SHP77 treated with DMSO at 0.1 percent for 48 hours (cell line): Measurements from ENCODE around the gene UBE3A.
"Not testable (repeated sequence)": the region's sequence is repeated elsewhere in the genome, so short reads cannot be mapped to it uniquely, and the experiment has no call there.

Experiments
- DNase-seq: peaks from one replicate; lab custom pipeline; 2025; lab: John Stamatoyannopoulos, UW

The UBE3A gene

GRCh38 chr15:25438601-25439368 lies at the start of gene UBE3A:
TSS of gene UBE3A (minus strand) at chr15:25439024. CDS start at chr15:25409107, 29,917 bp downstream.
- peak; percentile 75 for DNase-seq

- no peak for DNase-seq
Measured at GRCh38 chr15:25487226-25487884, 48.5 kb upstream of the UBE3A start.

- DNase-seq = no peak
Measured at GRCh38 chr15:25486051-25486450, 47.2 kb upstream of the UBE3A start.

- DNase-seq = no peak
Measured at GRCh38 chr15:25481208-25481859, 42.5 kb upstream of the UBE3A start.

GRCh38 chr15:25478313-25478712 lies 39.5 kb upstream of the UBE3A start:
- no peak for DNase-seq

- DNase-seq = no peak
Measured at GRCh38 chr15:25477816-25478215, 39.0 kb upstream of the UBE3A start.

- DNase-seq = no peak
Measured at GRCh38 chr15:25474251-25474650, 35.4 kb upstream of the UBE3A start.

- DNase-seq = no peak
Measured at GRCh38 chr15:25470230-25470629, 31.4 kb upstream of the UBE3A start.

GRCh38 chr15:25469377-25469776 lies 30.6 kb upstream of the UBE3A start:
- DNase-seq = no peak

GRCh38 chr15:25468611-25469010 lies 29.8 kb upstream of the UBE3A start:
- DNase-seq = no peak

GRCh38 chr15:25465835-25466234 lies 27.0 kb upstream of the UBE3A start:
- DNase-seq = no peak

GRCh38 chr15:25464784-25465183 lies 26.0 kb upstream of the UBE3A start:
- no peak for DNase-seq

GRCh38 chr15:25464383-25464782 lies 25.6 kb upstream of the UBE3A start:
- DNase-seq = no peak

GRCh38 chr15:25456196-25456595 lies 17.4 kb upstream of the UBE3A start:
- DNase-seq = no peak

GRCh38 chr15:25455226-25455625 lies 16.4 kb upstream of the UBE3A start:
- DNase-seq = no peak

GRCh38 chr15:25454771-25455170 lies 15.9 kb upstream of the UBE3A start:
- no peak for DNase-seq

- DNase-seq = not testable (repeated sequence)
Measured at GRCh38 chr15:25453246-25453645, 14.4 kb upstream of the UBE3A start.

- no peak for DNase-seq
Measured at GRCh38 chr15:25451501-25451900, 12.7 kb upstream of the UBE3A start.

GRCh38 chr15:25450163-25450562 lies 11.3 kb upstream of the UBE3A start:
- no peak for DNase-seq

- no peak for DNase-seq
Measured at GRCh38 chr15:25446076-25446475, 7.3 kb upstream of the UBE3A start.

- DNase-seq = no peak
Measured at GRCh38 chr15:25445412-25445811, 6.6 kb upstream of the UBE3A start.

GRCh38 chr15:25441111-25441510 lies 2.3 kb upstream of the UBE3A start:
- no peak for DNase-seq

GRCh38 chr15:25439369-25439836 lies 579 bp upstream of the UBE3A start:
- no peak for DNase-seq
